Colonic mucosa (tissue), 4 donors: ENCODE results near the gene MAP3K10. TPM values are rescaled to one million over a fixed set of nuclear protein-coding genes. Genes with fewer than 3 reads are reported as not detected.

Experiments
- DNase-seq: peaks from one replicate; pipeline ENCODE4 v3.0.0-alpha.2; 2020
- H3K27ac ChIP-seq: fragments of 200-600 bp; one replicate; pipeline ENCODE4 v1.8.0; 2021
- H3K27me3 ChIP-seq: fragments of 200-600 bp; one replicate; pipeline ENCODE4 v1.8.0; 2021
- H3K36me3 ChIP-seq: fragments of 200-600 bp; one replicate; pipeline ENCODE4 v1.8.0; 2021
- H3K4me1 ChIP-seq: fragments of 200-600 bp; one replicate; pipeline ENCODE4 v1.8.0; 2021; ENCODE audit warnings: mild to moderate bottlenecking
- H3K4me3 ChIP-seq: fragments of 200-600 bp; one replicate; pipeline ENCODE4 v1.8.0; 2021
- H3K9ac ChIP-seq, 2 donors: one replicate each; pipeline ENCODE4 v1.7.0; 2013; ENCODE audit warnings: control low read depth in 2 of 2, low read depth in 2 of 2, low read length in 2 of 2
- H3K9me3 ChIP-seq: fragments of 200-600 bp; one replicate; pipeline ENCODE4 v1.8.0; 2021
- CTCF ChIP-seq: fragments of 200-600 bp; IDR thresholded peaks from one replicate; pipeline ENCODE4 v1.8.0; 2022; ENCODE audit warnings: antibody characterized with exemption, mild to moderate bottlenecking
- intact Hi-C: fragments of 100-400 bp; cut with DNase I; formaldehyde crosslinking; loops from one replicate; pipeline ENCODE4 v1.14.1; 2022
- total RNA-seq, 2 donors: library from RNA; stranded (reverse); fragmentation: NEBNext Ultra II Directional in 1 of 2; extraction: Animal tissue kit (Norgen Biotek cat#: 25700) in 1 of 2; gene quantifications; one replicate each; pipeline ENCODE4 v1.2.1, GENCODE V29; 2021
- donor health status: healthy.
- donor health status: DM: no; HTN: no; CAD: no.
- donor health status: DM: no; HTN: no; CAD: no.

MAP3K10 gene
- total RNA-seq, 2 donors from 2014 or later: 9.1 to 10.9 TPM

GRCh38 chr19:40237791-40238190 is 46.6 kb downstream of the MAP3K10 start:
- TF ChIP-seq CTCF: no peak
- DNase-seq: no peak
- no peak overlapping the region for H3K4me3 ChIP-seq
- intact Hi-C loops: no loop called here
- H3K9me3 ChIP-seq: no peaks in the 10 kb centered on the region
- H3K9ac ChIP-seq: no peak overlapping the region
- no peak overlapping the region for H3K27ac ChIP-seq
- H3K27me3 ChIP-seq: no peaks in the 10 kb centered on the region
- H3K4me1 ChIP-seq: no peaks in the 10 kb centered on the region
- H3K36me3 ChIP-seq: peaks cover 3% of the 10 kb centered on the region

GRCh38 chr19:40238775-40239174 is 47.5 kb downstream of the MAP3K10 start:
- Histone ChIP-seq H3K4me1 (no peaks in the 10 kb centered on the region), H3K9ac (no peak overlapping the region), H3K27ac (no peak overlapping the region), H3K27me3 (no peaks in the 10 kb centered on the region), H3K4me3 (no peak overlapping the region), H3K9me3 (no peaks in the 10 kb centered on the region), H3K36me3 (peaks cover 3% of the 10 kb centered on the region)
- intact Hi-C loops: no loop called here
- no peak for TF ChIP-seq CTCF
- DNase-seq: no peak

- Histone ChIP-seq H3K27ac (no peak overlapping the region), H3K9ac (no peak overlapping the region), H3K9me3 (no peaks in the 10 kb centered on the region), H3K4me3 (no peak overlapping the region), H3K4me1 (no peaks in the 10 kb centered on the region), H3K27me3 (no peaks in the 10 kb centered on the region), H3K36me3 (peaks cover 3% of the 10 kb centered on the region)
- no peak for DNase-seq
- TF ChIP-seq CTCF: no peak
- intact Hi-C loops: no loop called here
Measured at GRCh38 chr19:40239415-40240226, 48.4 kb downstream of the MAP3K10 start.

GRCh38 chr19:40240332-40240731 is 49.1 kb downstream of the MAP3K10 start:
- Histone ChIP-seq H3K36me3 (peaks cover 3% of the 10 kb centered on the region), H3K9me3 (no peaks in the 10 kb centered on the region), H3K4me3 (no peak overlapping the region), H3K27me3 (no peaks in the 10 kb centered on the region), H3K9ac (no peak overlapping the region), H3K27ac (no peak overlapping the region), H3K4me1 (no peaks in the 10 kb centered on the region)
- no peak for TF ChIP-seq CTCF
- no peak for DNase-seq
- intact Hi-C loops: no loop called here

DNA sequence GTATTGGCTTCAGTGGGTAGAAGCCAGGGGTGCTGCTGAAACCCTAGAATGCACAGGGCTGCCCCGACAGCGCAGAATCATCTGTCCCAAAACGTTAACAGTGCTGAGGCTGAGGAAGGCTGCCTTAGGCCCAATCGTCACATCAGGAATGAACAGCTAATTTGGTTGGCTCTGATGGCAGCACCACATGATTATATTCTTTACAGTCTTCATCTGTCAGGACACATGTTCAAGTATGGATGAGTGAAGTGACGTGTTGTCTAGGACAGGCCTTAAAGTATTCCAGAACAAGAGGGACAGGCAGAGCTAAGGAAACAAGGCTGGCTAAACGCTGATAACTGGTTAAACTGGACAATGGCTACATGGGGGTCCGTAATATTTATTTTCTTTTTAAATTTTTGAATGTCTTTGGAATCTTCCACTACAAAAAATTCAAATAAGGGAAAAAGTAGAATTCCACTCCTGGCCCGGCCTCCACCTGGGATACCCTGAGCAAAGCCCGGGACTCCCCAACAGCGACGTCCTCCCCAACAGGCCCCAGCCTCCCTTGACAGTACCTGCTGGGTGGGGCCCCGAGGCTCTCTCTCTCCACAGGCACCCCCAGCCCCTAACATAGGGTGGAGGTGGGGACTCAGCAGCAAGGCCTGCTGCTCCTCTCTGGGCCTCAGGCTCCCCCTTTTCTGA is 50.0 kb downstream of the MAP3K10 start:
- no peak overlapping the region for H3K27ac ChIP-seq
- no peak for DNase-seq
- no peaks in the 10 kb centered on the region for H3K27me3 ChIP-seq
- TF ChIP-seq CTCF: no peak
- H3K9ac ChIP-seq: no peak overlapping the region
- intact Hi-C loops: no loop called here
- H3K4me1 ChIP-seq: no peaks in the 10 kb centered on the region
- H3K9me3 ChIP-seq: no peaks in the 10 kb centered on the region
- H3K36me3 ChIP-seq: peaks cover 3% of the 10 kb centered on the region
- no peak overlapping the region for H3K4me3 ChIP-seq
